ENCODE data around the gene MFRP.
A peak's percentile ranks its signal among the peaks of the same experiment; 100 is the strongest.
"Not testable (repeated sequence)": the region's sequence is repeated elsewhere in the genome, so short reads cannot be mapped to it uniquely, and the experiment has no call there.

MFRP gene

DNA sequence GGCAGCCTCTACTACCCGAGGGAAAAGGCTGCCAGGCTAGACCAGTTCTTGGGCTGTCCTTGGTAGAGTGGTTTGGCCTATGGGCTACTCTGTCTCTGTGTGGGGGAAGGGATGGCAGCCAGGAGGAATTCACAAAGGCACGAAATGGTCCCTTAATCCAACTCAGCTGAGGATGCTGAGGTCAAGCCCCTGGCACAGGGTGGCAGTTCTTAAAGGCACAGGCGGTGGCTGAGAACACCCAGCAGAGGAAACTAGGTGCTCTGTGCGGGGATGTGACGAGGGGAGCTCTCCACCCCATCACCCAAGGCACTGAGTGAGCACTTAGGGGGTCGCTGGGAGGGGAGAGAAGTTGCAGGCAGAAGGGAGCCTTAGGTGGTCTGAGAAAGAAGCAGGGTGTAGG, at the start of gene MFRP:
TSS of gene MFRP (minus strand) at position 101 of the 400 bp plus-strand sequence. CDS start 192 bp downstream, outside the sequence.
- DNase-seq, result no peak

GRCh38 chr11:119391275-119391674, 44.8 kb upstream of the MFRP start:
- DNase-seq, result no peak

- DNase-seq, result no peak
Measured at GRCh38 chr11:119389611-119390254, 43.2 kb upstream of the MFRP start.

- no peak for DNase-seq
Measured at GRCh38 chr11:119388103-119388502, 41.6 kb upstream of the MFRP start.

DNA sequence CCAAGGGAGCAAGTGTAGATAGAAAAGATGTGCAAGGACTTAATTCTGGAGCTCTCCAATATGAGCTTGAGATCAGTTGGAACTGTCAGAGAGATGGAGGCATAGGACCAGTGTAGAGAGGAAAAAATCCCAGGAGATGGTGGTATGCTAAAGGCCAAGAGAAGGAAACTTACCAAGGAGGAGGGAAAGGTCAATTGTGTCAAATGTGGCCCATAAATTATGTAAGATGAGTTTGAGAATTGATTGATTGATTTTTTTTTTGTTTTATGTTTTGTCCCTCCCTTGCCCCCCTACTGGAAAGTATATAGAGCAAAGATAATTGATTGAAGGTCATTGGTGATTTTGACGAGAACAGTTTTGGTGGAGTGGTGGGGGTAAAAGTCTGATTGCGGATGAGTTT, 37.8 kb upstream of the MFRP start:
- DNase-seq, result no peak

- not testable (repeated sequence) for DNase-seq
Measured at GRCh38 chr11:119382513-119382912, 36.0 kb upstream of the MFRP start.

- DNase-seq, result no peak
Measured at GRCh38 chr11:119382101-119382500, 35.6 kb upstream of the MFRP start.

- DNase-seq, result peak; percentile 91
Measured at GRCh38 chr11:119381181-119381988, 34.9 kb upstream of the MFRP start, which contains the start of gene USP2. USP2 (minus strand) TSS chr11:119381690; CDS start chr11:119373480, 8,210 bp downstream.

GRCh38 chr11:119380827-119381180, 34.3 kb upstream of the MFRP start:
- no peak for DNase-seq

DNA sequence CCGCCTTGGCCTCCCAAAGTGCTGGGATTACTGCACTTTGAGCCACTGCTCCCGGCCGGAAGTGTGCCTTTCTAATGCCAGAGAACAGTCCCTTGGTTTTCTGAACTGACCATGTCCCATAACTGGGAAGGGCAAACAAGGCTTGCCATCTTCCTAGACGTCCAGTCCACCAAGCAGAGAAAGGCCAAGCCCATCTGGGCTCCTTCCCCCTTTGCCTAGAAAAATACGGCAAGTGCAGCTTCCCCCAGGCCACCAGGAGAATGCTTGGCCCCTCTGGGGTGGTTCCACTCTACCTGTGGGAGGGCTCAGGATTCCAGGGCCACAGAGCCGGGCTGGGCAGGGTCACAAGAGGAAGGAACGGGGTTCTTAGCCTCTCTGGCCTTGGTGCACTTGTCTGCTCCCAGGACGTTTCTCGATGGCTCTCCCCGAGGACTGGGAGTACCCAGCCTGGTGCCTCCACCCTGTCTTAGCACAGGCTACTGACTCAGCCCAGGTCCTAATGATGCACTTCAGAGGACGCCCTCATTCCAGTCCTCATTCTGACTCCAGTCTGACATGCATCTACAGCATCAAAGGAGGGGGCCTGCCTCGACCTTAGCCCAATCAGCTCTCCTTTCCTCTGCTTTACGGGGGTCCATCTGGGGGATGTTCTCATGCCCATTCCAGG, 33.8 kb upstream of the MFRP start:
- DNase-seq, result no peak

DNA sequence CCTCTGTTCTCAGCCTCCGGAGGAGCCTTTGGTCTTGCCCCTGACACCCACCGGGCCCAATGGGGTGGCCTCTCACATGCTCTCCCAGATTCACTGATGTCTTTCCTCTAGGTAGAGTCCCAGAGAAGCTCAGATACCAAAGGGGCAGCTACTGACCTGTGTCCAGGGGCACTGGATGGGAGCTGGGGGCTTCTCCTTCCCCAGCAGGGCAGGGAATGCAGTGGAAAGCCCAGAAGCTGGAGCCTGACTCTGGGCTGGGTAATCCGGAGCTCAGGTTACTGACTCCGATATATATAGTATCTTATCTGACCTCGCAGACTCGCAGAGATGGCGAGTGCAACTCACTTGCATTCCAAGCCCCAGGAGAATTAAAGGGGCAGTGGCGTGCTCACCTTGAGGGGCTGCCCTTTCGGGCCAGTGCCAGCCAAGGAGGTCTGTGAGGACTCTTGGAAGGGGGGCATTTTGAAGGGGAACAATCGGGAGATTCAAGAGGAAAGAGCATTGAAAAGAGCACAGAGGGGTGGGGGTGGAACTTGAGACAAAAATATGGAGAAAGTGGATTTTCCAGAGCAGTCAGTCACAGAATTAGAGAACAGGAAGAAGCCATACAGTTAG, 32.5 kb upstream of the MFRP start:
- DNase-seq, result no peak

DNA sequence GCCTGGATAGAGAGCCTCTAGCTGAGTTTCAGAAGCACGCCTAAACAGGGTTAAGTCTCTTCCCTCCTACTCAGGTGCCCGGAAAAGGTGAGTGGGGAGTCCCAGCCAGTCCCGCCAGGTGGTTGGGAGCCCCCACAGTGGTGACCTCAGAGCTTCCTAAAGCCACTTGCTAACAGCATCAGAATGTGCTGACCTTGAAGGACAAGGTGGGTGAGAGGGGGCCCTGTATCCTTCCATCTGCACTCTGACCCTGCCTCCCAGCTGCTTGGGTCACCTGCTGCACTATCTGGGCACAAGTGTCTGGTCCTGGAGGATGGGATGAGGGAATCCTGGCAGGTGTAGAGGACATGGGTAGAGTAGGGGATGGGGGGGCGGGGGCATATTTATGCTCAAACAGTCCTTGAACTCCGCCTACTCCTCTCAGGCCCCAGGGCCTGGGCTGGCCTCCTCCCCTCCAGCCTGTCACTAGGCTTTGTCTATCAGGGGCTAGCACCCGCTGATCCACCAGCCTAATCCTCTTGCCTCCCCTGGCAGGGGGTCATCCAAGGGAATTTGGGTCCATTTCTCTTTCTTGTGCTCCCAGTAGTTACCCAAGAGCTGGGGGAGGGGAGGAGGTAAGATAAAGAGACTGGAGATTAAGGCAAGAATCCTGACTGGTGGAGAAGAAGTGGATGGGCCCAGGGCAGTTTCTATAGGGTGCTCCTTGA, 31.6 kb upstream of the MFRP start:
- DNase-seq, result no peak

- no peak for DNase-seq
Measured at GRCh38 chr11:119377112-119377901, 30.8 kb upstream of the MFRP start.

- DNase-seq, result no peak
Measured at GRCh38 chr11:119376197-119376847, 29.8 kb upstream of the MFRP start.

GRCh38 chr11:119375337-119376196, 29.1 kb upstream of the MFRP start:
- no peak for DNase-seq

GRCh38 chr11:119374632-119375336, 28.3 kb upstream of the MFRP start:
- no peak for DNase-seq

GRCh38 chr11:119373921-119374631, 27.6 kb upstream of the MFRP start:
- DNase-seq, result peak; percentile 53

- DNase-seq, result no peak
Measured at GRCh38 chr11:119373059-119373920, 26.8 kb upstream of the MFRP start.
